Caco-2 (cell line): ENCODE results near the gene LTBP1. TPM values are rescaled to one million over a fixed set of nuclear protein-coding genes. Genes with fewer than 3 reads are reported as not detected.

Experiments
- BruUV-seq: library from RNA; stranded (reverse); fragments of 400-500 nt; replicated peaks from 2 replicates; lab custom pipeline; 2021; lab: Mats Ljungman, UMichigan
- CTCF ChIA-PET: fragments of 300-600 bp; sonication (Branson Sonifier 250); formaldehyde crosslinking; loops from one replicate; lab custom pipeline; 2022; ENCODE audit warnings: antibody characterized with exemption; lab: Charles Lee
- POLR2A ChIA-PET: fragments of 300-600 bp; sonication (Branson Sonifier 250); formaldehyde crosslinking; loops from one replicate; lab custom pipeline; 2022; ENCODE audit warnings: antibody characterized with exemption; lab: Charles Lee
- DNase-seq, 2 experiments: peaks; one replicate each; pipeline versions ENCODE4 v3.0.0 to v3.0.0-alpha.2; 2020 to 2022
- H3K27me3 ChIP-seq: replicated peaks from 2 replicates; pipeline ENCODE4 v1.6.0; 2011; ENCODE audit warnings: low read length; ENCODE audit not compliant: control insufficient read depth, insufficient read depth
- H3K36me3 ChIP-seq: 2 replicates; pipeline ENCODE4 v1.5.1; 2011; ENCODE audit warnings: low read length; ENCODE audit not compliant: control insufficient read depth, insufficient read depth
- H3K4me1 ChIP-seq: fragments of 250-450 bp; sonication (Bioruptor Pico); 2 replicates; pipeline ENCODE4 v1.5.1; 2020; ENCODE audit warnings: mild to moderate bottlenecking
- H3K4me3 ChIP-seq: 2 replicates; pipeline ENCODE4 v1.5.1; 2011; ENCODE audit warnings: low read depth, mild to moderate bottlenecking, control low read depth, low read length
- H3K9me3 ChIP-seq: fragments of 250-450 bp; sonication (Bioruptor Pico); 2 replicates; pipeline ENCODE4 v1.5.1; 2020; ENCODE audit warnings: mild to moderate bottlenecking, moderate library complexity
- H3K27ac Mint-ChIP-seq: one replicate; pipeline ENCODE4 v1.8.0; 2022; ENCODE audit warnings: mixed read lengths; ENCODE audit not compliant: unreplicated experiment
- H3K27me3 Mint-ChIP-seq: one replicate; pipeline ENCODE4 v1.8.0; 2022; ENCODE audit warnings: mixed read lengths; ENCODE audit not compliant: insufficient read depth, unreplicated experiment
- H3K36me3 Mint-ChIP-seq: one replicate; pipeline ENCODE4 v1.8.0; 2022; ENCODE audit warnings: mild to moderate bottlenecking, mixed read lengths; ENCODE audit not compliant: insufficient read depth, unreplicated experiment
- H3K4me1 Mint-ChIP-seq: one replicate; pipeline ENCODE4 v1.8.0; 2022; ENCODE audit warnings: low read depth, mixed read lengths; ENCODE audit not compliant: unreplicated experiment
- H3K4me3 Mint-ChIP-seq: one replicate; pipeline ENCODE4 v1.8.0; 2022; ENCODE audit warnings: mild to moderate bottlenecking, moderate library complexity, mixed read lengths; ENCODE audit not compliant: unreplicated experiment
- H3K9me3 Mint-ChIP-seq: one replicate; pipeline ENCODE4 v1.8.0; 2022; ENCODE audit warnings: mixed read lengths; ENCODE audit not compliant: unreplicated experiment
- CTCF ChIP-seq, 2 experiments: fragments of 200-600 bp in 1 of 2; IDR thresholded peaks; 1 replicate in 1 of 2; 2 replicates in 1 of 2; pipeline versions ENCODE4 v1.5.1 to v1.8.0; 2011 to 2022; ENCODE audit warnings: antibody characterized with exemption in 1 of 2, control low read depth in 1 of 2, inconsistent platforms in 1 of 2, low read depth in 1 of 2, low read length in 1 of 2, mild to moderate bottlenecking in 1 of 2, moderate library complexity in 1 of 2; ENCODE audit not compliant: insufficient read depth in 1 of 2, severe bottlenecking in 1 of 2, unreplicated experiment in 1 of 2
- intact Hi-C: fragments of 100-400 bp; cut with micrococcal nuclease; formaldehyde crosslinking; loops from one replicate; pipeline ENCODE4 v1.10.0; 2022; ENCODE audit not compliant: unreplicated experiment
- total RNA-seq: library from RNA; stranded (reverse); gene quantifications from 2 replicates; pipeline ENCODE4 v1.2.3, GENCODE V29; 2022

Gene LTBP1
- total RNA-seq, 1 experiment from 2014 or later: 64.2 TPM

- Histone ChIP-seq H3K4me3 (no peak overlapping the region), H3K36me3 (no peaks in the 10 kb centered on the region), H3K27me3 (no peaks in the 10 kb centered on the region), H3K9me3 (no peaks in the 10 kb centered on the region), H3K4me1 (peaks cover 22% of the 10 kb centered on the region)
- ChIA-PET CTCF (no interaction called here), POLR2A (no interaction called here)
- Mint-ChIP-seq H3K4me1 (peaks cover 7% of the 10 kb centered on the region), H3K9me3 (no peaks in the 10 kb centered on the region), H3K27ac (no peak overlapping the region), H3K4me3 (no peak overlapping the region), H3K36me3 (no peaks in the 10 kb centered on the region), H3K27me3 (no peaks in the 10 kb centered on the region)
- intact Hi-C loops: loop anchor here (10.0 kb wide), 1 partner anchor 267 kb away; no protein-coding TSS in a partner anchor
- no TSS peak for BruUV-seq
- TF ChIP-seq CTCF (IDR thresholded peaks at IDR 0.05; ENCODE audit: insufficient read depth in 1 of 2, low read depth in 1 of 2, low read length in 1 of 2, severe bottlenecking in 1 of 2, unreplicated experiment in 1 of 2): no peak
- DNase-seq: no peak
Measured at GRCh38 chr2:33107690-33108482, 161.1 kb downstream of the LTBP1 start.

GRCh38 chr2:33108483-33109443 lies 162.0 kb downstream of the LTBP1 start:
- no peaks in the 10 kb centered on the region for H3K36me3 ChIP-seq
- H3K4me3 ChIP-seq: no peak overlapping the region
- peaks cover 22% of the 10 kb centered on the region for H3K4me1 ChIP-seq
- Mint-ChIP-seq H3K27ac (no peak overlapping the region), H3K4me1 (peaks cover 7% of the 10 kb centered on the region), H3K36me3 (no peaks in the 10 kb centered on the region), H3K4me3 (no peak overlapping the region), H3K27me3 (no peaks in the 10 kb centered on the region), H3K9me3 (no peaks in the 10 kb centered on the region)
- POLR2A ChIA-PET: no interaction called here
- BruUV-seq: no TSS peak
- TF ChIP-seq CTCF (IDR thresholded peaks at IDR 0.05; ENCODE audit: insufficient read depth in 1 of 2, low read depth in 1 of 2, low read length in 1 of 2, severe bottlenecking in 1 of 2, unreplicated experiment in 1 of 2): no peak
- intact Hi-C loops: loop anchor here (10.0 kb wide), 1 partner anchor 266 kb away; no protein-coding TSS in a partner anchor
- H3K27me3 ChIP-seq: no peaks in the 10 kb centered on the region
- CTCF ChIA-PET: no interaction called here
- DNase-seq: no peak
- no peaks in the 10 kb centered on the region for H3K9me3 ChIP-seq

- H3K36me3 ChIP-seq: no peaks in the 10 kb centered on the region
- no peak for TF ChIP-seq CTCF (IDR thresholded peaks at IDR 0.05; ENCODE audit: insufficient read depth in 1 of 2, low read depth in 1 of 2, low read length in 1 of 2, severe bottlenecking in 1 of 2, unreplicated experiment in 1 of 2)
- POLR2A ChIA-PET: no interaction called here
- Mint-ChIP-seq H3K9me3 (no peaks in the 10 kb centered on the region), H3K4me1 (peaks cover 7% of the 10 kb centered on the region), H3K4me3 (no peak overlapping the region), H3K27ac (no peak overlapping the region), H3K27me3 (no peaks in the 10 kb centered on the region), H3K36me3 (no peaks in the 10 kb centered on the region)
- no peaks in the 10 kb centered on the region for H3K9me3 ChIP-seq
- CTCF ChIA-PET: no interaction called here
- H3K4me3 ChIP-seq: no peak overlapping the region
- intact Hi-C loops: no loop called here
- no TSS peak for BruUV-seq
- no peaks in the 10 kb centered on the region for H3K27me3 ChIP-seq
- H3K4me1 ChIP-seq: peaks cover 22% of the 10 kb centered on the region
- no peak for DNase-seq
Measured at GRCh38 chr2:33110461-33110860, 163.7 kb downstream of the LTBP1 start.
